HEK293 (cell line): ENCODE data around the gene SLC41A1.

Experiments
- BCL11A ChIP-seq: fragments of 450-650 bp; formaldehyde crosslinking; IDR thresholded peaks from 2 replicates; pipeline ENCODE4 v1.5.1; 2016; ENCODE audit warnings: low read depth, missing biosample characterization, missing genetic modification characterization
- GLI4 ChIP-seq: fragments of 450-650 bp; formaldehyde crosslinking; IDR thresholded peaks from 2 replicates; pipeline ENCODE4 v1.5.1; 2016; ENCODE audit warnings: missing biosample characterization, missing genetic modification characterization
- MYNN ChIP-seq: fragments of 450-650 bp; formaldehyde crosslinking; IDR thresholded peaks from 2 replicates; pipeline ENCODE4 v1.5.1; 2016; ENCODE audit warnings: missing biosample characterization, missing genetic modification characterization, borderline replicate concordance
- REST ChIP-seq: fragments of 450-650 bp; formaldehyde crosslinking; IDR thresholded peaks from 2 replicates; pipeline ENCODE4 v1.5.1; 2016; ENCODE audit warnings: missing biosample characterization, missing genetic modification characterization
- SCRT1 ChIP-seq: fragments of 450-650 bp; formaldehyde crosslinking; IDR thresholded peaks from 2 replicates; pipeline ENCODE4 v1.5.1; 2016; ENCODE audit warnings: missing biosample characterization, missing genetic modification characterization, borderline replicate concordance
- ZNF239 ChIP-seq: fragments of 450-650 bp; formaldehyde crosslinking; IDR thresholded peaks from 2 replicates; pipeline ENCODE4 v1.5.1; 2016; ENCODE audit warnings: missing biosample characterization, missing genetic modification characterization
- ZNF580 ChIP-seq: fragments of 450-650 bp; formaldehyde crosslinking; IDR thresholded peaks from 2 replicates; pipeline ENCODE4 v1.5.1; 2016; ENCODE audit warnings: missing biosample characterization, missing genetic modification characterization
- ZNF658 ChIP-seq: fragments of 450-650 bp; formaldehyde crosslinking; IDR thresholded peaks from 2 replicates; pipeline ENCODE4; 2016; ENCODE audit warnings: missing biosample characterization, missing genetic modification characterization
- ZNF660 ChIP-seq: fragments of 450-650 bp; IDR thresholded peaks from 2 replicates; pipeline ENCODE4 v1.5.1; 2018; ENCODE audit warnings: missing biosample characterization, mild to moderate bottlenecking, missing genetic modification characterization
- TF ChIP-seq, protein P1 (sequence below): fragments of 450-650 bp; formaldehyde crosslinking; IDR thresholded peaks from 2 replicates; pipeline ENCODE4 v1.5.1; 2016; ENCODE audit warnings: missing biosample characterization, missing genetic modification characterization
- TF ChIP-seq, protein P2 (sequence below): fragments of 450-650 bp; formaldehyde crosslinking; IDR thresholded peaks from 2 replicates; pipeline ENCODE4 v1.5.1; 2016; ENCODE audit warnings: missing biosample characterization, missing genetic modification characterization

DNA sequence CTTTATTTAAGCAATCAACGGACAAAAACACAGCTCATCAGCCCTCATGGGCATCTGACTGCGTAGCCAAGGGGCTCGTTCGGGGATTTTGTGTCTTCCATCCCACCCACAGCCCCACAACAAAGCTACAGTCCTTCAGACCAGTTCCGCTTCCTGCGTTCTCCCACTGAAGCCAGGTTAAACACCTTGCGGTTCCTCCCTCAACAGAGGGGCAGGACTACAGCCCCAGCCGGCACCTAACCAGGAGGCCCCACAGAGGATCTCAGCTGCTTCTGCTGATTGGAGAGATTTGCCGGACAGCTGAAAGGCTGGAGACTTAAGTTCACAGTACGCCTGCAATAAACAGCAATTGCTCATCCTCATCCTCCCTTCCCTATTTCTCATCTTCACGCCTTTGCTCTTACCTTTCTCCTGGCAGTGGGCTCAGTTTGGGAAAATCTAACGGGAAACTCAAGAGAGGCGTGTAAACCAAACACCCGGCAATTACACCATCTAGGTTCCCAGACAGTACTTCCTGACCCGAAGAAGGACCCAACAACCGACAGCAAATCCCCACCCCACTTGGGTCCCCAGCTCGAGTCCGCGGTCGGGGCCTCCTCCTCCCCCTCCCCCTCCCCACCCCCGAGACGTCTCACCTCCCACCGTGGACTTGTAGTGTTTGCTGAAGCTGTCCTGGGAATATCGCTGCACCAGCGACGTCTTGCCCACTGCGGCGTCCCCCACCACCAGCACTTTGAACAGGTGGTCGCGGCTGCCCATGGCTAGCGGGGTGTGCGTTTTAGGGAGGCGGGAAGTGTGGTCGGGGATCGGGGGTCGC is 38.6 kb downstream of the SLC41A1 start:
- TF ChIP-seq BCL11A (tag by site-specific recombination) (no peak), ZNF658 (tag by site-specific recombination) (no peak), ZNF660 (tag by site-specific recombination) (no peak), MYNN (no peak), ZNF580 (tag by site-specific recombination) (no peak), ZNF239 (no peak), SCRT1 (tag by site-specific recombination) (no peak), REST (tag by site-specific recombination) (no peak), GLI4 (tag by site-specific recombination) (no peak)
- TF ChIP-seq, protein P1, sequence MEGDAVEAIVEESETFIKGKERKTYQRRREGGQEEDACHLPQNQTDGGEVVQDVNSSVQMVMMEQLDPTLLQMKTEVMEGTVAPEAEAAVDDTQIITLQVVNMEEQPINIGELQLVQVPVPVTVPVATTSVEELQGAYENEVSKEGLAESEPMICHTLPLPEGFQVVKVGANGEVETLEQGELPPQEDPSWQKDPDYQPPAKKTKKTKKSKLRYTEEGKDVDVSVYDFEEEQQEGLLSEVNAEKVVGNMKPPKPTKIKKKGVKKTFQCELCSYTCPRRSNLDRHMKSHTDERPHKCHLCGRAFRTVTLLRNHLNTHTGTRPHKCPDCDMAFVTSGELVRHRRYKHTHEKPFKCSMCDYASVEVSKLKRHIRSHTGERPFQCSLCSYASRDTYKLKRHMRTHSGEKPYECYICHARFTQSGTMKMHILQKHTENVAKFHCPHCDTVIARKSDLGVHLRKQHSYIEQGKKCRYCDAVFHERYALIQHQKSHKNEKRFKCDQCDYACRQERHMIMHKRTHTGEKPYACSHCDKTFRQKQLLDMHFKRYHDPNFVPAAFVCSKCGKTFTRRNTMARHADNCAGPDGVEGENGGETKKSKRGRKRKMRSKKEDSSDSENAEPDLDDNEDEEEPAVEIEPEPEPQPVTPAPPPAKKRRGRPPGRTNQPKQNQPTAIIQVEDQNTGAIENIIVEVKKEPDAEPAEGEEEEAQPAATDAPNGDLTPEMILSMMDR (tag by site-specific recombination), result no peak
- TF ChIP-seq, protein P2, sequence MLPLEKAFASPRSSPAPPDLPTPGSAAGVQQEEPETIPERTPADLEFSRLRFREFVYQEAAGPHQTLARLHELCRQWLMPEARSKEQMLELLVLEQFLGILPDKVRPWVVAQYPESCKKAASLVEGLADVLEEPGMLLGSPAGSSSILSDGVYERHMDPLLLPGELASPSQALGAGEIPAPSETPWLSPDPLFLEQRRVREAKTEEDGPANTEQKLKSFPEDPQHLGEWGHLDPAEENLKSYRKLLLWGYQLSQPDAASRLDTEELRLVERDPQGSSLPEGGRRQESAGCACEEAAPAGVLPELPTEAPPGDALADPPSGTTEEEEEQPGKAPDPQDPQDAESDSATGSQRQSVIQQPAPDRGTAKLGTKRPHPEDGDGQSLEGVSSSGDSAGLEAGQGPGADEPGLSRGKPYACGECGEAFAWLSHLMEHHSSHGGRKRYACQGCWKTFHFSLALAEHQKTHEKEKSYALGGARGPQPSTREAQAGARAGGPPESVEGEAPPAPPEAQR (tag by site-specific recombination), result no peak
